GM12875 (cell line): ENCODE results near the gene ZGPAT.

Experiments
- H3K4me3 ChIP-seq: one replicate; pipeline ENCODE4 v1.5.1; 2011; ENCODE audit warnings: low read depth, low read length, control low read depth
- CTCF ChIP-seq: IDR thresholded peaks from 2 replicates; pipeline ENCODE4 v1.5.1; 2011; ENCODE audit warnings: low read depth, mild to moderate bottlenecking, control low read depth, inconsistent platforms, low read length, moderate library complexity, borderline replicate concordance; ENCODE audit not compliant: insufficient read depth

ZGPAT gene

GRCh38 chr20:63756648-63756991 lies 48.8 kb downstream of the ZGPAT start:
- no peak for TF ChIP-seq CTCF

DNA sequence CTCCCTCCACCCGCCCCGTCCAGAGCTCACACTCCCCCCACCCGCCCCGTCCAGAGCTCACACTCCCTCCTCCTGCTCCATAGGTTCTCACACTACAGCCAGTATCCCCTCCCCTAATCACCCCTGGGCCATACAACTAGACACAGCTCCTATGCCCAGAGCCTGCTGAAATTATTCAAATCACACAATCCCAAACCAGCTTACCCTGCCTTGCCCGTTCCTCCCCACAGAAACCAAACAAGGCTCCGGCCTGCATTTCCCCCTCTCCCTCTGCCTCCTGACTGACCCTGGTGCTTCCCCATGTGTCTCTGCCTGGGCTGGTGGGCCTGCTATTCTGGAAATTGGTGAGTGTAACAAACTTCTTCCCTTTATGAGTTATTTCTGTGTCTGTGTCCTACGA lies 50.3 kb downstream of the ZGPAT start:
- TF ChIP-seq CTCF: no peak
- H3K4me3 ChIP-seq: no peak overlapping the region

More at GRCh38 chr20:63756648-63756991, 48.8 kb downstream of the ZGPAT start:
- no peak overlapping the region for H3K4me3 ChIP-seq

GRCh38 chr20:63759377-63759901 lies 51.6 kb downstream of the ZGPAT start:
- no peak for TF ChIP-seq CTCF

GRCh38 chr20:63765082-63765873 lies 57.4 kb downstream of the ZGPAT start:
- TF ChIP-seq CTCF: no peak

More at GRCh38 chr20:63759377-63759901, 51.6 kb downstream of the ZGPAT start:
- no peak overlapping the region for H3K4me3 ChIP-seq

GRCh38 chr20:63765902-63766301 lies 58.1 kb downstream of the ZGPAT start:
- TF ChIP-seq CTCF: no peak

More at GRCh38 chr20:63765082-63765873, 57.4 kb downstream of the ZGPAT start:
- H3K4me3 ChIP-seq: no peak overlapping the region

DNA sequence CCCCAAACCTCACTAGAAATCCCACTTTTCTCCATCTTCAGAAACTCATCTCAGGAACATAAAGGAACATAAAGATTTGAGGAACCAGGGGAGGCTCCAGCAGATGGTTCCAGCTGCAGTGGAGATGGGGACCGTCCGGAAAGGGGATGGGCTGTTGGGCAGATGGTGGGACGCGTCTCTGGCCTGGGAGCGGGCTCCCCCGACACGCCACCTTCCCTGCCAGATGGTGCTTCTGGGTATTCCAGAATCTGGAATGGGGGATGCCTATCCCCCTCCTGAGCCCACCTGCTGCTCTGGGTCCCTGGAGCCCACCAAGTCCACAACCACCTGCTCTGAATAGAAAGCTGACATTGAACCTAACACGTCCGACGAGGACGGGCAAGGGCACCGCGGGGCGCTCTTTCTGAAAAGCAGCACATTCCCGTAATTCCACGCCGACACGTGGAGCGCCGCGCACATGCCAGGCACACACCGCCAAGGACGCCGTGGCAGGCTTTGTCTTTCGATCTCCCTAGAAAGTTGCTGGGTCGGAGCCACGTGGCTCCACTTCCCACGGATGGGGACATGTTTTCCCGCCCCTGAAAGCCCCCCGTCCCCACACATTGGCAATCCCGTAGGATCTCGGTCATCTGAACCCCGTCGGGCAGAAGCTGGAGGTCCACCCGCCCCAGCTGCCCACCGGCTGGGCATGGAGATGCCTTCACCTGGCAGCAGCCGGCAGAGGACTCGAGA lies 59.0 kb downstream of the ZGPAT start:
- no peak overlapping the region for H3K4me3 ChIP-seq
- no peak for TF ChIP-seq CTCF

More at GRCh38 chr20:63765902-63766301, 58.1 kb downstream of the ZGPAT start:
- no peak overlapping the region for H3K4me3 ChIP-seq

- no peak overlapping the region for H3K4me3 ChIP-seq
- no peak for TF ChIP-seq CTCF
Observed at GRCh38 chr20:63767456-63767855, 59.6 kb downstream of the ZGPAT start.
